HG03280 (cell line): ENCODE data around the gene EXOC4.

Experiments
- ATAC-seq: cut with Tn5 transposase; IDR thresholded peaks from one replicate; pipeline ENCODE4 v1.9.1; 2021; ENCODE audit warnings: mild to moderate bottlenecking, moderate library complexity; ENCODE audit not compliant: unreplicated experiment

EXOC4 gene

GRCh38 chr7:133690740-133691139, 437.9 kb downstream of the EXOC4 start:
- ATAC-seq = no peak

GRCh38 chr7:133691727-133692610, 439.1 kb downstream of the EXOC4 start:
- ATAC-seq = no peak

GRCh38 chr7:133693281-133693680, 440.4 kb downstream of the EXOC4 start:
- ATAC-seq = no peak

- no peak for ATAC-seq
Observed at GRCh38 chr7:133696056-133696455, 443.2 kb downstream of the EXOC4 start.

- ATAC-seq = no peak
Observed at GRCh38 chr7:133697585-133697984, 444.7 kb downstream of the EXOC4 start.

- no peak for ATAC-seq
Observed at GRCh38 chr7:133698127-133698526, 445.2 kb downstream of the EXOC4 start.

- no peak for ATAC-seq
Observed at GRCh38 chr7:133699386-133699785, 446.5 kb downstream of the EXOC4 start.

GRCh38 chr7:133702078-133702477, 449.2 kb downstream of the EXOC4 start:
- no peak for ATAC-seq

- no peak for ATAC-seq
Observed at GRCh38 chr7:133702960-133703359, 450.1 kb downstream of the EXOC4 start.

GRCh38 chr7:133703547-133703946, 450.7 kb downstream of the EXOC4 start:
- ATAC-seq = no peak

GRCh38 chr7:133704453-133704852, 451.6 kb downstream of the EXOC4 start:
- ATAC-seq = no peak

GRCh38 chr7:133705596-133705995, 452.7 kb downstream of the EXOC4 start:
- no peak for ATAC-seq

- no peak for ATAC-seq
Observed at GRCh38 chr7:133706016-133706415, 453.1 kb downstream of the EXOC4 start.

GRCh38 chr7:133709036-133709880, 456.4 kb downstream of the EXOC4 start:
- ATAC-seq = no peak

- no peak for ATAC-seq
Observed at GRCh38 chr7:133712544-133712943, 459.7 kb downstream of the EXOC4 start.

- ATAC-seq = no peak
Observed at GRCh38 chr7:133714654-133715053, 461.8 kb downstream of the EXOC4 start.

- ATAC-seq = no peak
Observed at GRCh38 chr7:133718131-133718530, 465.3 kb downstream of the EXOC4 start.

- ATAC-seq = no peak
Observed at GRCh38 chr7:133723044-133723443, 470.2 kb downstream of the EXOC4 start.

- ATAC-seq = no peak
Observed at GRCh38 chr7:133724148-133724547, 471.3 kb downstream of the EXOC4 start.

GRCh38 chr7:133724694-133725093, 471.8 kb downstream of the EXOC4 start:
- ATAC-seq = no peak

GRCh38 chr7:133727476-133728214, 474.8 kb downstream of the EXOC4 start:
- no peak for ATAC-seq
